Glutamatergic neuron (in vitro differentiated cells): ENCODE results near the gene C9orf43. TPM values are rescaled to one million over a fixed set of nuclear protein-coding genes. Genes with fewer than 3 reads are reported as not detected.
"Not testable (repeated sequence)": the region's sequence is repeated elsewhere in the genome, so short reads cannot be mapped to it uniquely, and the experiment has no call there.

ENCODE experiments used
- DNase-seq: peaks from one replicate; pipeline ENCODE4 v3.0.0; 2022
- H3K27ac Mint-ChIP-seq: one replicate; pipeline ENCODE4 v1.8.0; 2020; ENCODE audit warnings: mild to moderate bottlenecking, mixed read lengths, inconsistent platforms; ENCODE audit not compliant: unreplicated experiment
- H3K27me3 Mint-ChIP-seq: one replicate; pipeline ENCODE4 v1.8.0; 2020; ENCODE audit warnings: mild to moderate bottlenecking, moderate library complexity, mixed read lengths, inconsistent platforms; ENCODE audit not compliant: unreplicated experiment
- H3K36me3 Mint-ChIP-seq: one replicate; pipeline ENCODE4 v1.8.0; 2020; ENCODE audit warnings: mild to moderate bottlenecking, mixed read lengths, inconsistent platforms; ENCODE audit not compliant: unreplicated experiment
- H3K4me1 Mint-ChIP-seq: one replicate; pipeline ENCODE4 v1.8.0; 2020; ENCODE audit warnings: mild to moderate bottlenecking, low read depth, mixed read lengths, inconsistent platforms; ENCODE audit not compliant: unreplicated experiment
- H3K4me3 Mint-ChIP-seq: one replicate; pipeline ENCODE4 v1.8.0; 2020; ENCODE audit warnings: mild to moderate bottlenecking, mixed read lengths, inconsistent platforms; ENCODE audit not compliant: unreplicated experiment
- H3K9me3 Mint-ChIP-seq: one replicate; pipeline ENCODE4 v1.8.0; 2020; ENCODE audit warnings: mild to moderate bottlenecking, moderate library complexity, mixed read lengths, inconsistent platforms; ENCODE audit not compliant: unreplicated experiment
- CTCF ChIP-seq: fragments of 200-600 bp; sonication (generic); IDR thresholded peaks from one replicate; pipeline ENCODE4 v1.5.0; 2021; ENCODE audit not compliant: partially characterized antibody, unreplicated experiment
- total RNA-seq: library from RNA; stranded (reverse); fragmentation: NEBNext Ultra II Directional; extraction: Animal tissue kit (Norgen Biotek cat#: 25700); gene quantifications from one replicate; pipeline ENCODE4 v1.2.1, GENCODE V29; 2021; ENCODE audit not compliant: unreplicated experiment

Gene C9orf43
- total RNA-seq, 1 donor from 2014 or later = 0.47 TPM

DNA sequence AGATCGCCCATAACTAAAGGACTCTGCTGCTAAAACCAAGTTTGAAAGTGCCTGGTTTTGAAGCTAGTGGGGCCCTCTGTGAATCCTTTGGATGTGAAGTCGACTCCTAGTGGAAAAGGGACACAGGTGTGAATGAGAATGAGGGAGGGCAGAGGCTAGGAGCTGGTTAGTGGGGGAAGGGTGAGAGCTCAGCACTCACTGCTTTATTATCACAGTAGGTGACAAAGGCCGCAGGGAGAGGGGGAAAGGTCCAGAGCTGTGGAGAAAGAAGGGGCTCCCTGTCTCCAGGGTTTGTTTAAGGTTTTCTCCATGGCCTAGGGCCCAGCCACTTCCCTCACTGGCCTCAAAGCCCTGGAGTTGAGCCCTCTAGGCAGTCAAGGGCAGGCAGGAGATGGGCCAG is 37.3 kb upstream of the C9orf43 start:
- no peak overlapping the region for H3K27ac Mint-ChIP-seq
- H3K36me3 Mint-ChIP-seq = no peaks in the 10 kb centered on the region
- H3K4me3 Mint-ChIP-seq = no peak overlapping the region
- H3K27me3 Mint-ChIP-seq = no peaks in the 10 kb centered on the region
- no peak for TF ChIP-seq CTCF
- no peaks in the 10 kb centered on the region for H3K4me1 Mint-ChIP-seq
- peaks cover 5% of the 10 kb centered on the region for H3K9me3 Mint-ChIP-seq
- no peak for DNase-seq

GRCh38 chr9:113373676-113374392 is 36.7 kb upstream of the C9orf43 start:
- Mint-ChIP-seq H3K36me3 (no peaks in the 10 kb centered on the region), H3K9me3 (peaks cover 5% of the 10 kb centered on the region), H3K27me3 (peaks cover 3% of the 10 kb centered on the region), H3K27ac (no peak overlapping the region), H3K4me3 (no peak overlapping the region), H3K4me1 (no peaks in the 10 kb centered on the region)
- DNase-seq = no peak
- TF ChIP-seq CTCF = no peak

DNA sequence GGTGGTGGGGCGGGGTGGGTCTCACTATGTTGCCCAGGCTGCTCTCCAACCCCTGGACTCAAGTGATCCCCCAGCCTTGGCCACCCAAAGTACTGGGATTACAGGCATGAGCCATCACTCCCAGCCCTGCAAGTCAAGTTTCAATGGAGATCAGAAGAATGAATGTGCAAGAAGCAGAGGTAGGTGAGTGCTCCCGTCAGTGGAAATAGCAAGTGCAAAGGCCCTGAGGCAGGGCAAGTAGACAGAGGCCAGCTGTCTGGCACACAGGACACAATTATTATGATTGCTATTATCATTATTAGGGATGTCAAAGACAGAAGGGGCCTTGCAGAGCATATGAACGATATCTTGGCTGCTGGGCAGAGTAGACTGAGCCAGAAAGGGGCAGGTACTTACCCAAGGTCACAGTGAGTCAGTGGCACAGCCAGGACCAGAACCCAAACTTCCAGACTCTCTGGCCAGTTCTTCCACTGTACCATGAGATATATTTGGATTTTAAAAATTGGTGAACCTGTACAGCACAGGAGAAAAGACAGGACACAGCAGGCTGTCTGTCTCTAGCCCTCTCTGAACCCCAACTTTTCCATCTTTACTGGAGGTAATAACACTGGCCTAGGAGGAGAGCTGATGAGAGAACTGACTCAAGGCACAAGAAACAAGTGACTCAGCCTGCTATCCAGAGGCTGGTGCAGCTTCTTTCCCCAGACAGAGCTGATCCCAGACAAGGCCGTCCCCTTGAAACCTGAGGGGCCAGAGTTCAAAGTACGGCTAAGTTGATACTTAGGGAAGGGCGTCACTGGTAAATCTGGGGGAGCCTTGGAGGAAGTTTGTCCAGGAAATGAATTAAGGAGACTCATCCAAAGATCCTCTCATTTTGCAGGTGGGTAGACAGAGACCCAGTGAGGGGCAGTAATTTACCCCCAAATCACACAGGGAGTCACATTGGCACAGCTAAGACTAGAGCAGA is 35.2 kb upstream of the C9orf43 start:
- H3K27ac Mint-ChIP-seq = no peak overlapping the region
- no peak for DNase-seq

DNA sequence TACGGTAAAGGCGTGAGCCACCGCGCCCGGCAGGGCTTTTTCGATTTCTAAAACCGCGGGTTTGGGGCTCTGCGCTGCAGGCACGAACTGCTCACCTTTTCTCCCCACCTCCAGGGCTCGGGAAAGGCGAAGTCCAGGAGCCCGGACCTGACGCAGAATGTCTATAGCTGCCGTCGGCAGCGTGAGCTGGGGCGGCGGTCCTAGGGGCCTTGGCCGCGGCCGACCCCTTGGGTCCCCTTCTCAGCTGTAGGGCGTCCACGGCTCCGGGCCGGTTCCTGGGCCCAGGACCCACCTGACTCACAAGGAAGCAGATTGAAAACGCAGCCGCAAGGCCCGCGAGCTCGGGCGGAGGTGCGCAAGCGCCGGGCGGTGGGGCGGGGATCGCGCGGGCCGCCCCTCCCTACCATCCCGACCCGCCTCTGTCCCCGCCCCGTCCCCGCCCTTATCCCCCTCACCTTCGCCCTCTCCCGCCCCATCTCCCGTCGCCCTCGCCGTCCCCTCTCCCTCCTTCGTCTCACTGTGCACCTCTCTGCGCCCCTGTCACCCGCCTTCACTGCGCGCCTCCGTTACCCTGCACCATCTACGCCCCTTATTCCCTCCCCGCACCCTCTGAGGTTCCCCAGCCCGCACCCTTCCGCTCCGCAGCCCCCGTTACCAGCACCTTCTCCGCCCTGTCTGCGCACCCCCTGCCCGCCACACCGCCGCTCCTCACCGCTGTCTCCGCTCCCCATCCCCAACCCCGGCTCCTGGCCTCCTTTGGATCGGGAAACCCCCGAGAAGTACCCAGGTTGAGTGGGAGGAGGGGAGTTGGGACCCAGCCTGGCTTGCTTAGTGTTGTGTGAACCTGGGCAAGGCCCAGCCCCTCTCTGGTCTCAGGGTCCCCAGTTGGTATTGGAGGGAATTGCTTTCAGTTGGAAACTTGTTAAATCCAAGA is 33.6 kb upstream of the C9orf43 start, which contains the start of gene HDHD3:
Gene HDHD3 (minus strand): TSS at position 353 of the 934 bp plus-strand sequence. CDS start 2,632 bp downstream, outside the sequence.
- peak; percentile 80 for DNase-seq
- H3K4me1 Mint-ChIP-seq = no peaks in the 10 kb centered on the region
- H3K27me3 Mint-ChIP-seq = peaks cover 3% of the 10 kb centered on the region
- H3K4me3 Mint-ChIP-seq = peak within 1 kb of the TSS; percentile 82
- H3K27ac Mint-ChIP-seq = no peak within 1 kb of the TSS
- peaks cover 5% of the 10 kb centered on the region for H3K9me3 Mint-ChIP-seq
- no peak for TF ChIP-seq CTCF
- no peaks in the 10 kb centered on the region for H3K36me3 Mint-ChIP-seq

More for the DNA sequence above, 35.2 kb upstream of the C9orf43 start:
- Mint-ChIP-seq H3K9me3 (peaks cover 5% of the 10 kb centered on the region), H3K4me1 (no peaks in the 10 kb centered on the region), H3K27me3 (peaks cover 3% of the 10 kb centered on the region), H3K36me3 (no peaks in the 10 kb centered on the region), H3K4me3 (peak overlapping the region; percentile 70)
- TF ChIP-seq CTCF = no peak

GRCh38 chr9:113379094-113379828 is 31.3 kb upstream of the C9orf43 start:
- H3K27me3 Mint-ChIP-seq, H3K4me3 Mint-ChIP-seq, DNase-seq, H3K27ac Mint-ChIP-seq, H3K4me1 Mint-ChIP-seq, H3K9me3 Mint-ChIP-seq, H3K36me3 Mint-ChIP-seq: not testable (repeated sequence)

GRCh38 chr9:113379829-113380210 is 30.7 kb upstream of the C9orf43 start:
- not testable (repeated sequence) for DNase-seq, H3K36me3 Mint-ChIP-seq, H3K4me3 Mint-ChIP-seq, H3K27ac Mint-ChIP-seq, H3K9me3 Mint-ChIP-seq, H3K27me3 Mint-ChIP-seq, H3K4me1 Mint-ChIP-seq
